AG09319 (cell line): ENCODE data around the gene SPATA13.

Experiments used
- DNase-seq: peaks from one replicate; pipeline ENCODE4 v3.0.0-alpha.2; 2010; ENCODE audit warnings: low read depth; ENCODE audit errors: extremely low read depth
- TF ChIP-seq, protein P1 (sequence below): IDR thresholded peaks from 2 replicates; pipeline ENCODE4 v1.5.1; 2011; ENCODE audit warnings: low read depth, mild to moderate bottlenecking, inconsistent platforms, low read length, moderate library complexity

Gene SPATA13

DNA sequence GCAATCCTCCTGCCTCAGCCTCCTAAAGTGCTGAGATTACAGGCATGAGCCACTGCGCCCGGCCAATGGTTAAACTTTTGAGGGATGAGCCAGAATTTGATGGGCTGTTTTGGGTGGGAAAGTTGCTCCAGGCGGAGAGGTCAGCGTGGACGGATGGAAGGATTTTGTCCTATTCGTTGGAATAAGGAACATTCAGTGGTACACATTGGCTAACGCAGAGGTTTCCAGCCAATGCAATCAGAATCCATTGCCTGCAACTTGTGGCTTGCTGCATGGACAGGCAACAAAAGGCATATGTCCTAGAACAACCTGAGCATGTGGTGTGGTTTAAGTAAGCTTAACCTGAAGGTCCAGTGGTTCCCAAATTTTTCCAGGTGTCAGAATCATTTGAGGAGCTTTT, 113.4 kb downstream of the SPATA13 start:
- no peak for DNase-seq
- TF ChIP-seq, protein P1, sequence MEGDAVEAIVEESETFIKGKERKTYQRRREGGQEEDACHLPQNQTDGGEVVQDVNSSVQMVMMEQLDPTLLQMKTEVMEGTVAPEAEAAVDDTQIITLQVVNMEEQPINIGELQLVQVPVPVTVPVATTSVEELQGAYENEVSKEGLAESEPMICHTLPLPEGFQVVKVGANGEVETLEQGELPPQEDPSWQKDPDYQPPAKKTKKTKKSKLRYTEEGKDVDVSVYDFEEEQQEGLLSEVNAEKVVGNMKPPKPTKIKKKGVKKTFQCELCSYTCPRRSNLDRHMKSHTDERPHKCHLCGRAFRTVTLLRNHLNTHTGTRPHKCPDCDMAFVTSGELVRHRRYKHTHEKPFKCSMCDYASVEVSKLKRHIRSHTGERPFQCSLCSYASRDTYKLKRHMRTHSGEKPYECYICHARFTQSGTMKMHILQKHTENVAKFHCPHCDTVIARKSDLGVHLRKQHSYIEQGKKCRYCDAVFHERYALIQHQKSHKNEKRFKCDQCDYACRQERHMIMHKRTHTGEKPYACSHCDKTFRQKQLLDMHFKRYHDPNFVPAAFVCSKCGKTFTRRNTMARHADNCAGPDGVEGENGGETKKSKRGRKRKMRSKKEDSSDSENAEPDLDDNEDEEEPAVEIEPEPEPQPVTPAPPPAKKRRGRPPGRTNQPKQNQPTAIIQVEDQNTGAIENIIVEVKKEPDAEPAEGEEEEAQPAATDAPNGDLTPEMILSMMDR: no peak

DNA sequence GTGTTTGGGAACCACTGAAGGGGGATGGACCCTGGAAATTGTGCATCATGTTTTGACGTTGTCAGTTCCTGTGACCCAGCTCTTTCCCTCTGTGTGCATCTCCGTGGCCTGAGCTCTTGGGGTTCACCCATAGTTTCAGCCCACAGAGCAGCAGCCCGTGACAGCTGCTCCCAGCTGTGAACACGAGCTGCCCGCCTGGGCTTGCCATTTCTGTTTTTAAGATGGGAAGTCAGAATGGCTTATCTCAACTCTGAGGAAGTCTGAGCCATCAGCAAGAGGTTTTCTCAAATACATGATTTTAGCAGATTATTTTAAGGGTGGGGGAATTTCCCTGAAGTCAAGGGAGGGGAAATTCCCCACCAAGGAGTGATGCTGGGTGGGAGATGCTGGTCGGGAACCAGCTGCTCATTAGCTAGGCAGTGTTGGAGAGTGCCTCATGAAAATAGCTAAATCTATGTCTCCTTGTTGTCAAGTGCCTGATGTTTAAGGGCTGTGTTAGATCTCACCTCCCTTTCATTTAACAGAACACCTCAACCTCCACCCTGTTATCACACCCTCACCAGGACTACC, 114.0 kb downstream of the SPATA13 start:
- no peak for DNase-seq
- TF ChIP-seq, protein P1: no peak

DNA sequence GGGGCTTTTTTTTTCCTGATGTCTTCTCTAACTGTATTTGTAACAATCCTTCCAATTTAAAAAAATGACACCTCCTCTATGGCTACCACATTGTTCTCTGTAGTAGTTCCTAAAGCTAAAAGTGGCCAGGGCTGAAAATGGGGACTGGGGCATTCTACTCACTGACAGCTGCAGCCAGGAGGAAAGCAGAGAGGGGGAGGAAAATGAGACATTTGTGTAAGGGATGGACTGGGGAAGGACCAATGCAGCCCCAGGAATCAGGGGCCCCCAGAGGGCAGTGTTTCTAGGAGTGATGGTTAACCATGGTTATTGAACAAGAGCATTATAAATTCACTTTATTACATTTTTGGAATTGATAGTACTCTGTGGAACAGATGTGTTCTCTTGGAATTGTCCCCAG, 114.5 kb downstream of the SPATA13 start:
- TF ChIP-seq, protein P1: no peak
- no peak for DNase-seq

DNA sequence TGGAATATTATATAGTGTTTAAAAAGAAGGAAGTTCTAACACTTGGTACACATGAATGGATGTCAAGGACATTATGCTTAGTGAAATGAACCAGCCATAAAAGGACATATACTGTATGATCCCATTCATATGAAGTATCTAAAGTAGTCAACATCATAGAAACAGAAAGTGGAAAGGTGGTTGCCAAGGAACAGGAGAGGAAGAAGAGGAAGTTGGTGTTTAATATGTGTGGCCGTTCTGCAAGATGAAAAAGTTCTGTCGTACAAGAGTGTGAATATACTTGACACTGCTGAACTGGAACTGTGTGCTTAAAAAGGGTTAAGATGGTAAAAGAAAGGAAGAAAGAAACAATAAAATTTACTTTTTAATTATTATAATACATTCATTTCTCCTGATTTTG, 115.8 kb downstream of the SPATA13 start:
- TF ChIP-seq, protein P1: no peak
- DNase-seq: no peak

DNA sequence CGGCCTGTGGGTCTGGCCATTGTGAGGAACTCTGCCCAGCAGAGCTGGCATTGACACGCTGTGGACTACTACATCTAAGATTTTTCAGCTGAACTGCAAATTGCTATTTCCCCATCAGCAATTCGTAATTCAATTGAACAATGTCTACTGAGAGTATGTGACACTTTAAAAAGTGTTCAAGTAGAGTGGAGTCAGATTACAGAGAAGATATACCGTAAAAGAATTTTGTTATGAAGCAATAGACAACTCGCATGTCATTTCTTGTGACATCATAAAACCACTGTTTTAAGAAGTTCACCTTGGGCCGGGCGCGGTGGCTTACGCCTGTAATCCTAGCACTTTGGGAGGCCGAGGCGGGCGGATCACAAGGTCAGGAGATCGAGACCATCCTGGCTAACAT, 116.3 kb downstream of the SPATA13 start:
- no peak for DNase-seq
- TF ChIP-seq, protein P1: no peak

DNA sequence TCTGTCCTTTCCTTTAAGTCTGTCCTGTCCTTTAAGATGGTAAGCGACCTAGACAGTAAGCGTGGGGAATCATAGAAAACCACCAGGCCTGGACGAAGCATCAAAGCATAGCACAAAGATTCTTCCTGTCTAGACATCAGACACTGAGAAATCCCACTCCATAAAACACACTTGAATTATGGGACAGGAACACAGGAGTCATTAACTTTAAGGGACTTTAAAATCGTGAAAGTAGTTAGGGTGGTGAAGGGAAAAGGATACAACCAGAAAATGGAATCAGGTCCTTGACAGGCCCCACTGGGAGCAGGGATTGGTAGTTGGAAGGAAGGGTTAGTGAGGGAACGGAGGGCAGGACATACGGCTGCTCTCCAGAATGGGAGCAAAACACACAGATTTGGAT, 117.2 kb downstream of the SPATA13 start:
- no peak for DNase-seq
- TF ChIP-seq, protein P1: no peak

DNA sequence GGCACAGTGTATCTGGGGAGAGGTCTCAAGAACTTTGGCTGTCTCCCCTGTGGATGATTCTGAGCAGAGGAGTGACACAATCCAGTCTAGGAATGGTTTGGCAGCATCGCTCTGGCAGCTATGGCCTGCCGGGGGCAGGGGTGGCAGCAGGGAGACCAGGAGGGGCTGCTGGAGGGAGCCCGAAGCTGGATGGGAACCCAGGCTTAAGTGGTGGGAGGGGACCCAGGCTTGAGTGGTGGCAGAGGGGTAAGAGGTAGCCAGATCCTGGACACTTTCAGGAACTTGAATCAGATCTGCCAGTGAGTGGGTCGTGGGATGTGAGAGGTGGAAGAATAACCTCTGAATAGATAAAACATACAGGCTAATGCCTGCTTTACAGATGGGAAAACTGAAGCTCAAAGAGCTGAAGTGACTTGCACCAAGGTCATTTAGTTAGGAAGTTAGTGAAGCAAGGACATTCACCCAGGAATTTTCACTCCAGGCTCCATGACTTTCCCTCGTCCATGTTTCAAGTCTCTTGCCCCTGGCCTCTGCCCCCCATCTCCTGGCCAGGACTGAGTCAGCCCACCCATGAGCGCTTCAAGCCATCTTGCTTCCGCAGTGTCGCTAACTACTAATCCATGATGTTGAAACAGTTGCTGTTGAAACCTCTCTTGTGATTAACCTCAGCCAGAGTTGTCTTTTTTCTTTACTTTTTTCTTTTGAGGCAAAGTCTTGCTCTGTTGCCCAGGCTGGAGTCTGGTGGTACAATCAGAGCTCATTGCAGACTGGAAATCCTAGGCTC, 119.0 kb downstream of the SPATA13 start:
- DNase-seq: no peak
- TF ChIP-seq, protein P1: no peak
